ENCODE data around the gene ABTB2. TPM values are rescaled to one million over a fixed set of nuclear protein-coding genes. Genes with fewer than 3 reads are reported as not detected.

Gene ABTB2
- total RNA-seq, 1 donor from 2014 or later: 3.1 TPM

DNA sequence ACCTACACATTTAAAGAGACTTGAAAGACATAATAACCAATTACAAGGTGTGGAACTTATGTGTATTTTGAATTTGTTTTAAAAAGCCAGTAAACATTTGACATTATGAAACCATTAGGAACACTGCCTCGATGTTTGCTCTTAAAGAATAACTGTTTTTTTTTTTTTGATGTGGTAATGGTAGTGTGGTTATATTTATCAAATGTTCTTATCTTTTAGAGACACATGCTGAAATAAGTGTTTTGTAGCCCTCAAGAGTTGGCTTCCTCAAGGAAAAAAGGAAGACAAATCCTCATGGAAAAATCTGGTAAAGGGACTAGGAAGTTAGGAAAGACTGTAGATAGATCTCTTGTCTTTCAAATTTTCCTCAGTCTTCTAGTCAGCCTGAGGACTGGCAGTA lies 2.2 kb upstream of the ABTB2 start:
- DNase-seq (ENCODE audit: low spot score in 2 of 2, unreplicated experiment in 2 of 2): no peak
- Mint-ChIP-seq H3K4me1 (peaks cover 19% of the 10 kb centered on the region), H3K27me3 (ENCODE audit: low read depth) (peaks cover 26% of the 10 kb centered on the region), H3K27ac (no peak overlapping the region), H3K4me3 (no peak overlapping the region), H3K9me3 (no peaks in the 10 kb centered on the region), H3K36me3 (no peaks in the 10 kb centered on the region)
- TF ChIP-seq, protein P1, sequence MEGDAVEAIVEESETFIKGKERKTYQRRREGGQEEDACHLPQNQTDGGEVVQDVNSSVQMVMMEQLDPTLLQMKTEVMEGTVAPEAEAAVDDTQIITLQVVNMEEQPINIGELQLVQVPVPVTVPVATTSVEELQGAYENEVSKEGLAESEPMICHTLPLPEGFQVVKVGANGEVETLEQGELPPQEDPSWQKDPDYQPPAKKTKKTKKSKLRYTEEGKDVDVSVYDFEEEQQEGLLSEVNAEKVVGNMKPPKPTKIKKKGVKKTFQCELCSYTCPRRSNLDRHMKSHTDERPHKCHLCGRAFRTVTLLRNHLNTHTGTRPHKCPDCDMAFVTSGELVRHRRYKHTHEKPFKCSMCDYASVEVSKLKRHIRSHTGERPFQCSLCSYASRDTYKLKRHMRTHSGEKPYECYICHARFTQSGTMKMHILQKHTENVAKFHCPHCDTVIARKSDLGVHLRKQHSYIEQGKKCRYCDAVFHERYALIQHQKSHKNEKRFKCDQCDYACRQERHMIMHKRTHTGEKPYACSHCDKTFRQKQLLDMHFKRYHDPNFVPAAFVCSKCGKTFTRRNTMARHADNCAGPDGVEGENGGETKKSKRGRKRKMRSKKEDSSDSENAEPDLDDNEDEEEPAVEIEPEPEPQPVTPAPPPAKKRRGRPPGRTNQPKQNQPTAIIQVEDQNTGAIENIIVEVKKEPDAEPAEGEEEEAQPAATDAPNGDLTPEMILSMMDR (IDR thresholded peaks at IDR 0.05; ENCODE audit: unreplicated experiment): no peak

DNA sequence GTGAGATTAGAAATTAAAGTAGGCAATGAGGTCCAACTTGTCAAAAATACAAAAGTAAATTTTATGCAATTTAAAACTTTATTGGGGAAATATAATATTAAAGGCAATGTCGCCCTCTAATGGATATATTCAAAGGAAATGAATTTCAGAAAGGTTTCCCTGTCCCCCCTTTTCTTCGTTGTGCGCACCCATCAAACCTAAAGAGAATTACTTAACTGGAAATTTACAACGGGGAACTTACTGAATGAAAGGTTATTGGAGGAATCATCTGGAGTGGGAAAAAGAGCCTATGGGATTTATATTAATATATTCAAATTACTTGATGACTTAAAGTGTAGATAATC lies 1.7 kb upstream of the ABTB2 start:
- TF ChIP-seq, protein P1 (IDR thresholded peaks at IDR 0.05; ENCODE audit: unreplicated experiment): peak; percentile 35
- Mint-ChIP-seq H3K9me3 (no peaks in the 10 kb centered on the region), H3K27ac (no peak overlapping the region), H3K36me3 (no peaks in the 10 kb centered on the region), H3K4me3 (peak overlapping the region; percentile 74), H3K4me1 (peaks cover 19% of the 10 kb centered on the region), H3K27me3 (ENCODE audit: low read depth) (peaks cover 32% of the 10 kb centered on the region)
- DNase-seq (ENCODE audit: low spot score in 2 of 2, unreplicated experiment in 2 of 2): no peak

DNA sequence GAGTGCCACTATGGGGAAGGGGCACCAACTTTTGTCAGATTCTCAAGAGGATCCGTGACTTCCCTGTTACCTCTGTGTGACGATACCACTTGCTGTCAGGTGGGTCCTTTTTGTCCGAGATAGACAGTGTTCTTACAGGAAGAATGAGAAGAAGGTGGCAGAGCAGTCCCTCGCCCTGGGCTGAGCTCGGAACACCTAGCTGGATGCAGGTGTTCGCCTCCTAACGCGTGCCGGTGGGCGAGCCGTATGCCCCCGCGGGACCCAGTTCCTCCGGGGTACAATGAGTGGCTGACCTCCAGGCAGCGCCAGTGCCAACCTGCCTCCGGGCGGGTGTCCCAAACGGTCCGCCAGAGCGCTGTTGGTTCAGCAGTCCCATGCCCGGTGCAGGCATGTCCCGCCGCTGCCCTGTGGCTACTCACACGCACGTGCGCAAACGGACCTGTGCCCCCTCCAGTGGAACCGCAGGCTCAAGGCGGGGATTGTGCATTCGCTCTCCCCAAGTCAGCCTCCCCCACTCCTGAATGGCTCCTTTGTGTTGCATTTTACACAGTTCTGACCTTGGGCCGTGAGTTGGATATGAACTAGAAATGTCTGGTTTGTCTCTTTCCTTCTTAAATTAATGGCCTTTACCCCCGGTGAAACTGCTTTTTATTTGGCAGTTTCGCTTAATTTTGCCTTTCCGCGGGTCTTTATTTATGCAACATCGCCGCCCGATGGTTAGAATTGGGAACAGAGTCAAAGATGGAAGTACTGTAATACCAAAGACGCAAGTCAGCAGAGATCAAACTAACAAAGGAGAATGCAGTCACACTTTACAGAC lies 1.1 kb upstream of the ABTB2 start:
- Mint-ChIP-seq H3K4me1 (peaks cover 19% of the 10 kb centered on the region), H3K4me3 (peak overlapping the region; percentile 74), H3K36me3 (no peaks in the 10 kb centered on the region), H3K27ac (peak overlapping the region; percentile 85), H3K9me3 (no peaks in the 10 kb centered on the region), H3K27me3 (ENCODE audit: low read depth) (peaks cover 36% of the 10 kb centered on the region)
- TF ChIP-seq, protein P1 (IDR thresholded peaks at IDR 0.05; ENCODE audit: unreplicated experiment): peak; percentile 79
- DNase-seq (ENCODE audit: low spot score in 2 of 2, unreplicated experiment in 2 of 2): peak; percentile 40 to 68

DNA sequence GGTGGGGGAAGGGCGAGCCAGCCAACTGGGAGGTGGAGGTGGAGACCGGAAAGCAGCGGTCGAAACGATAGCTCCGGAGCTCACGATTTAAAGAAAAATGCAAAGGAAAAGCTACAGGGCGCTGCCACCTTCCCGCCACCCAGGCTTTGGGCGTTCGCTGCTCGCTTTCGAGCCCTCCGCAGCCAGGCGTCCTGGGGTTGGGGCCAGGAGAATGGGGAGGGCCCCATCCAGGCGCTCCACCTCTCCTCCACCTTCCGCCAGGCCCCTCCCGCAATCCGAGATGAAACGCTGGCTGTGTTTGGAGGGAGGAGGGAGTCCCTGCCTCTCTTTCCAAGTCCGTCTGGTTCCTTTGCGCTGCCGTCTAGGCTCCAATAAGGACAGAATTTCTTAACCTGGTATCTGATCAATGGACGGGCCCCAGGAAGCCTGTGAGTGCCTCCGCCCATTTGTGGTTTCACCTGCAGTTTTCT lies 483 bp upstream of the ABTB2 start:
- DNase-seq (ENCODE audit: low spot score in 2 of 2, unreplicated experiment in 2 of 2): peak in 1 of 2 experiments; percentile 75
- Mint-ChIP-seq H3K27ac (peak overlapping the region; percentile 83), H3K4me3 (peak overlapping the region; percentile 74), H3K4me1 (peaks cover 19% of the 10 kb centered on the region), H3K36me3 (no peaks in the 10 kb centered on the region), H3K27me3 (ENCODE audit: low read depth) (peaks cover 40% of the 10 kb centered on the region), H3K9me3 (no peaks in the 10 kb centered on the region)
- TF ChIP-seq, protein P1 (IDR thresholded peaks at IDR 0.05; ENCODE audit: unreplicated experiment): no peak

DNA sequence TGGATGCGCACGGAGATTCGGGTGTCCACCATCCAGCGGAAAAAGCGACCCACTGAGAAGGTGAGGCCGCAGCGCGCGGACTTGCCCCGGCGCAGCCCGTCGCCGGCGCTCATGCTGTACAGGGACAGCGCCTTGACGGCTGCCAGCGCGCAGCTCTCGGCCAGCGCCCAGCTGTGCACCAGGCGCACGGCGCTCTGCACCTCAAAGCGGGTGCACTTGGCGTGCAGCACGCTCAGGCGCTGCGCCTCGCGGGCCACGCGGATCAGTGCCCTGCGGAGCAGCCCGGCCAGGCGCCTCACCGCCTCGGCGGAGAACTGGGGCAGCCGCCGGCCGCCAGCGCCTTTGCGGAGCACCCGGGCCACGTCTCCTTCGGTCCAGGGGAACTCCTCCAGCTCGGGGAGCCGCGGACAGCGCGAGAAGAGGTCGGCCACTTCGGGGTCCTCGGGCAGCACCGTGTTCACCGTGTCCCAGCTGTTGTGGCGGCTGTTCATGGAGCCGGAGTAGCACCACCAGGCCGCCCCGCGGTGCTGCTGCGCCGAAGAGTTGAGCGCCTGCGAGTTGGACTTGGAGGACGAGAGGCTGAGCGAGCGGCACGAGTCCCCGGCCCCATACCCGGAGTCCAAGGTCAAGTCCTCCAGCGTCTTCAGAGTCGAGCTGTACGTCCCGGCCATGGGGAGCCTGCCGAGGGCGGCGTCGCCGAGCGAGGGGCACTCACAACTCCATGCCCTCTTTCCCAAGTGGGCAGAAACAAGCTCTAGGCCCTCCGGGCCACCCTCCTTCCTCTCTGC lies 703 bp downstream of the ABTB2 start:
- Mint-ChIP-seq H3K4me3 (peak overlapping the region; percentile 74), H3K36me3 (no peaks in the 10 kb centered on the region), H3K4me1 (peaks cover 19% of the 10 kb centered on the region), H3K9me3 (no peaks in the 10 kb centered on the region), H3K27me3 (ENCODE audit: low read depth) (peaks cover 42% of the 10 kb centered on the region), H3K27ac (no peak overlapping the region)
- TF ChIP-seq, protein P1 (IDR thresholded peaks at IDR 0.05; ENCODE audit: unreplicated experiment): no peak
- DNase-seq (ENCODE audit: low spot score in 2 of 2, unreplicated experiment in 2 of 2): peak; percentile 33 to 66
